KG1 (cell line): ENCODE data around the gene NOL4L.

Experiments
- DNase-seq: peaks from one replicate; lab custom pipeline; 2025; lab: John Stamatoyannopoulos, UW

The NOL4L gene

GRCh38 chr20:32560989-32561830 is 23.9 kb downstream of the NOL4L start:
- no peak for DNase-seq

- DNase-seq: no peak
These were observed 24.6 kb downstream of the NOL4L start for GRCh38 chr20:32560482-32560988.

- no peak for DNase-seq
These were observed 25.3 kb downstream of the NOL4L start for GRCh38 chr20:32559753-32560380.

- DNase-seq: no peak
These were observed 25.9 kb downstream of the NOL4L start for GRCh38 chr20:32559205-32559752.

- no peak for DNase-seq
These were observed 26.6 kb downstream of the NOL4L start for GRCh38 chr20:32558526-32558925.

GRCh38 chr20:32557319-32557718 is 27.8 kb downstream of the NOL4L start:
- no peak for DNase-seq

- DNase-seq: no peak
These were observed 28.6 kb downstream of the NOL4L start for GRCh38 chr20:32556312-32557184.

GRCh38 chr20:32555584-32555983 is 29.5 kb downstream of the NOL4L start:
- DNase-seq: no peak

GRCh38 chr20:32554965-32555289 is 30.2 kb downstream of the NOL4L start:
- no peak for DNase-seq

GRCh38 chr20:32553618-32554017 is 31.5 kb downstream of the NOL4L start:
- no peak for DNase-seq

GRCh38 chr20:32551693-32552092 is 33.4 kb downstream of the NOL4L start:
- no peak for DNase-seq

- DNase-seq: no peak
These were observed 35.3 kb downstream of the NOL4L start for GRCh38 chr20:32549842-32550241.

- no peak for DNase-seq
These were observed 37.4 kb downstream of the NOL4L start for GRCh38 chr20:32547753-32548034.

GRCh38 chr20:32546918-32547752 is 38.0 kb downstream of the NOL4L start:
- no peak for DNase-seq

GRCh38 chr20:32544893-32545840 is 40.0 kb downstream of the NOL4L start:
- no peak for DNase-seq

GRCh38 chr20:32544260-32544722 is 40.8 kb downstream of the NOL4L start:
- no peak for DNase-seq

GRCh38 chr20:32543570-32544259 is 41.4 kb downstream of the NOL4L start:
- no peak for DNase-seq

- no peak for DNase-seq
These were observed 42.9 kb downstream of the NOL4L start for GRCh38 chr20:32542259-32542615.

GRCh38 chr20:32541323-32542258 is 43.5 kb downstream of the NOL4L start:
- no peak for DNase-seq
